22Rv1 (cell line): Measurements from ENCODE around the gene FANK1.

Experiments used
- ZFX ChIP-seq: fragments of 450-650 bp; IDR thresholded peaks from 2 replicates; pipeline ENCODE4 v1.6.1; 2017; ENCODE audit warnings: antibody characterized with exemption, borderline replicate concordance
- TF ChIP-seq, protein P1 (sequence below): fragments of 450-650 bp; IDR thresholded peaks from 2 replicates; pipeline ENCODE4 v1.5.1; 2017; ENCODE audit warnings: mild to moderate bottlenecking

DNA sequence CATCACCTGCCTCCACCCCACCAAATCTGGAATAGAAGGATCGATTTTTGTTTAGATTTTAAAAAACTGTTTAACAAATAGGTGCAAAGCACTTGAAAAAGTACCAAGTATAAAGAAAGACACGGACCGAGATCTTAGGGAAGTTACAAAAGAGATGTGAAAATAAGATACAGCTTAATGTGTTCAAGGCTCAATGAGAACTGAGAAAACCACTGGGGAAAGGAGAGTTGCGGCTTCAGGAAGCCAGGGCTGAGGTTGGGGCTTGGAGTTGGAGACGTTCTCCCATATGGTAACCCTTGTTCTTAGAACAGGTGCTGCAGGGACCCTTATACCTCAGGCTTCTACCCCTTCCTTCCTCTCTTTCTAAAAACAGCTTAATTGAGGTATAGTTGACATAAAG lies 140.2 kb downstream of the FANK1 start:
- TF ChIP-seq, protein P1, sequence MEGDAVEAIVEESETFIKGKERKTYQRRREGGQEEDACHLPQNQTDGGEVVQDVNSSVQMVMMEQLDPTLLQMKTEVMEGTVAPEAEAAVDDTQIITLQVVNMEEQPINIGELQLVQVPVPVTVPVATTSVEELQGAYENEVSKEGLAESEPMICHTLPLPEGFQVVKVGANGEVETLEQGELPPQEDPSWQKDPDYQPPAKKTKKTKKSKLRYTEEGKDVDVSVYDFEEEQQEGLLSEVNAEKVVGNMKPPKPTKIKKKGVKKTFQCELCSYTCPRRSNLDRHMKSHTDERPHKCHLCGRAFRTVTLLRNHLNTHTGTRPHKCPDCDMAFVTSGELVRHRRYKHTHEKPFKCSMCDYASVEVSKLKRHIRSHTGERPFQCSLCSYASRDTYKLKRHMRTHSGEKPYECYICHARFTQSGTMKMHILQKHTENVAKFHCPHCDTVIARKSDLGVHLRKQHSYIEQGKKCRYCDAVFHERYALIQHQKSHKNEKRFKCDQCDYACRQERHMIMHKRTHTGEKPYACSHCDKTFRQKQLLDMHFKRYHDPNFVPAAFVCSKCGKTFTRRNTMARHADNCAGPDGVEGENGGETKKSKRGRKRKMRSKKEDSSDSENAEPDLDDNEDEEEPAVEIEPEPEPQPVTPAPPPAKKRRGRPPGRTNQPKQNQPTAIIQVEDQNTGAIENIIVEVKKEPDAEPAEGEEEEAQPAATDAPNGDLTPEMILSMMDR = no peak
- TF ChIP-seq ZFX = no peak
